ENCODE measurements around the gene GDF10. TPM values are rescaled to one million over a fixed set of nuclear protein-coding genes. Genes with fewer than 3 reads are reported as not detected.

Gene GDF10
- total RNA-seq, 2 experiments from 2014 or later = 0.16 to 0.22 TPM

DNA sequence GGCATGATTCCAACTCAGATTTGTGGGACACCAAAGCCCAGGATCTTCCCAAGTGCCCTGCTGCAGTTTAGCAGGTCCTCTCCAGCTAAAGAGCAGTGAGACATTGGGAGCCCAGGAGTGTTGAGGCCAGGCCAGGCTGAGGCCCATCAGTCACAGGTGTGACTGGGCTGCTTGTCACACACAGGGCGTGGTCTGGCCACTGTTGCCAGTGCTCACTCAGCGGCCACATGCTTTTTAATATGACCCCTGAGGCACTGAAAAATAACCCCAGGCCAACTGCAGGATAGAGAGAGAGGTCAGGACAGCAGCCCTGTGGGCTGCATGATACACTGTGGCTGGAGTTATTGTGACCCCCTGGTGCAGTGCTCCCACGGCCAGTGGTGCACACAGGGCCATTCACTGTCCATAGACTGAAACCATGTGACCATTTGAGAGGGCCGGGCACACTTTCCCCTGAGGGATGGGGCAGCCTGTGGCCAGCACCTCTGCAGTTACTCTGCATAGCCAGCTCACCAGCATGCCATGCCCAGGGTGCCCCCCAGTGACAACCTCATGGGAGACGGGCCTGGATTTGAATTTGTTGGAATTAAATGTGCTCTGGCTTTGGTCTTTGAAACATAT is 26.4 kb downstream of the GDF10 start:
- Mint-ChIP-seq H3K27ac (no peak overlapping the region), H3K9me3 (no peaks in the 10 kb centered on the region), H3K4me1 (ENCODE audit: low read depth) (no peaks in the 10 kb centered on the region), H3K36me3 (ENCODE audit: low read depth) (no peaks in the 10 kb centered on the region), H3K27me3 (peaks cover 3% of the 10 kb centered on the region), H3K4me3 (no peak overlapping the region)
- no peak for DNase-seq
- H3K4me1 ChIP-seq (ENCODE audit: insufficient read depth, low read length) = no peaks in the 10 kb centered on the region
- no peak overlapping the region for H3K4me3 ChIP-seq (ENCODE audit: low read length)
- H3K36me3 ChIP-seq (ENCODE audit: insufficient read depth, low read length) = no peaks in the 10 kb centered on the region
- H3K27me3 ChIP-seq (ENCODE audit: control insufficient read depth in 1 of 2, insufficient read depth in 2 of 2, low read length in 2 of 2) = peaks cover 0 to 2% of the 10 kb centered on the region in 2 experiments
- ChIA-PET CTCF (no interaction called here), POLR2A (no interaction called here)
- intact Hi-C loops (cut with DNase I, micrococcal nuclease) = no loop called here
- TF ChIP-seq, protein P1, sequence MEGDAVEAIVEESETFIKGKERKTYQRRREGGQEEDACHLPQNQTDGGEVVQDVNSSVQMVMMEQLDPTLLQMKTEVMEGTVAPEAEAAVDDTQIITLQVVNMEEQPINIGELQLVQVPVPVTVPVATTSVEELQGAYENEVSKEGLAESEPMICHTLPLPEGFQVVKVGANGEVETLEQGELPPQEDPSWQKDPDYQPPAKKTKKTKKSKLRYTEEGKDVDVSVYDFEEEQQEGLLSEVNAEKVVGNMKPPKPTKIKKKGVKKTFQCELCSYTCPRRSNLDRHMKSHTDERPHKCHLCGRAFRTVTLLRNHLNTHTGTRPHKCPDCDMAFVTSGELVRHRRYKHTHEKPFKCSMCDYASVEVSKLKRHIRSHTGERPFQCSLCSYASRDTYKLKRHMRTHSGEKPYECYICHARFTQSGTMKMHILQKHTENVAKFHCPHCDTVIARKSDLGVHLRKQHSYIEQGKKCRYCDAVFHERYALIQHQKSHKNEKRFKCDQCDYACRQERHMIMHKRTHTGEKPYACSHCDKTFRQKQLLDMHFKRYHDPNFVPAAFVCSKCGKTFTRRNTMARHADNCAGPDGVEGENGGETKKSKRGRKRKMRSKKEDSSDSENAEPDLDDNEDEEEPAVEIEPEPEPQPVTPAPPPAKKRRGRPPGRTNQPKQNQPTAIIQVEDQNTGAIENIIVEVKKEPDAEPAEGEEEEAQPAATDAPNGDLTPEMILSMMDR (IDR thresholded peaks at IDR 0.05) = no peak
- no peak overlapping the region for H3K27ac ChIP-seq (ENCODE audit: low read depth in 1 of 2, low read length in 2 of 2)
- H3K9me3 ChIP-seq (ENCODE audit: control insufficient read depth in 1 of 2, insufficient read depth in 1 of 2, low read length in 2 of 2) = peaks cover 0 to 5% of the 10 kb centered on the region in 2 experiments
- no peak for ATAC-seq (ENCODE audit: poor library complexity)

DNA sequence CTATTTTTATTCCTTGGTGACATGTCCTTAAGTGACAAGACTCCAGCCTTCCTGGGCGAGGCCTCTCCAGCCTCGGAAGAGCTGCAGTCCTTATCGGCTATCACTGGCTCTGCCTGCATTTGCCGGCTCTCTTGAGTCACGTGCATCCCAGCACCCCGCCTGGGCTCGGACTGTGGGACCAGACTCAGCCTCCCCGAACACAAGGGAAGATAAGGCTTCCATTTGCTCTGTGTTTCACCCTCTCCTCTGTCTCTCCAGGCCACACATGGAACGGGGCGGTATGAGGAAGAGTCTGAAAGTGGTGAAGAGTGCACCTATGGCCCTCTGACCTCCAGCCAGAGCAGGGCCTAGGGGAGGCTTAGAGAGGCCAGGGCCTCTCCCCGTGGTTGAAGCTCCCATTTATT is 26.9 kb downstream of the GDF10 start:
- ChIA-PET CTCF (no interaction called here), POLR2A (no interaction called here)
- DNase-seq = no peak
- TF ChIP-seq, protein P1 (IDR thresholded peaks at IDR 0.05) = no peak
- Histone ChIP-seq H3K27ac (ENCODE audit: low read depth in 1 of 2, low read length in 2 of 2) (no peak overlapping the region), H3K27me3 (ENCODE audit: control insufficient read depth in 1 of 2, insufficient read depth in 2 of 2, low read length in 2 of 2) (peaks cover 0 to 2% of the 10 kb centered on the region in 2 experiments), H3K4me1 (ENCODE audit: insufficient read depth, low read length) (no peaks in the 10 kb centered on the region), H3K36me3 (ENCODE audit: insufficient read depth, low read length) (no peaks in the 10 kb centered on the region), H3K4me3 (ENCODE audit: low read length) (no peak overlapping the region), H3K9me3 (ENCODE audit: control insufficient read depth in 1 of 2, insufficient read depth in 1 of 2, low read length in 2 of 2) (peaks cover 0 to 5% of the 10 kb centered on the region in 2 experiments)
- Mint-ChIP-seq H3K36me3 (ENCODE audit: low read depth) (no peaks in the 10 kb centered on the region), H3K27me3 (peaks cover 3% of the 10 kb centered on the region), H3K4me1 (ENCODE audit: low read depth) (no peaks in the 10 kb centered on the region), H3K27ac (no peak overlapping the region), H3K9me3 (no peaks in the 10 kb centered on the region), H3K4me3 (no peak overlapping the region)
- intact Hi-C loops (cut with DNase I, micrococcal nuclease) = no loop called here
- no peak for ATAC-seq (ENCODE audit: poor library complexity)

DNA sequence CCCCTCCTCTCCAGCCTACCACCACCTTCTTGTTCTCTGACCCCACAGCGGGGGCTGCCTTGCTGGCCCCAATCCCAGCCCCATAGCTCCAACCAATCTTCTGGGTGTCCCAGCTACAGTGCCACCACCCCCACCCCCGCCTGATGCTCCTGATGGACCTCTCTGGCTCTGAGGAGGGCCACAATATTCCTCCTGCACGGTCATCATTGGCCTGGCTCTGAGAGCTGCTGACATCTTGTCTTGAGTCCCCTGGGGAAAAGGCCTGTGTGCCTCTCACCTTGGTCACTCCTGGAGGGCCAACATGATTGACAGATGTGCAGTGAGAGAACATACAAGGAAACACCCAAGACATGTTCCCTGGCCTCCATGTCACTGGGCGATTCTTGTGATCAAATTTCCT is 29.9 kb downstream of the GDF10 start:
- Histone ChIP-seq H3K4me3 (ENCODE audit: low read length) (no peak overlapping the region), H3K4me1 (ENCODE audit: insufficient read depth, low read length) (no peaks in the 10 kb centered on the region), H3K36me3 (ENCODE audit: insufficient read depth, low read length) (no peaks in the 10 kb centered on the region), H3K27me3 (ENCODE audit: control insufficient read depth in 1 of 2, insufficient read depth in 2 of 2, low read length in 2 of 2) (no peaks in the 10 kb centered on the region), H3K9me3 (ENCODE audit: control insufficient read depth in 1 of 2, insufficient read depth in 1 of 2, low read length in 2 of 2) (peaks cover 0 to 5% of the 10 kb centered on the region in 2 experiments), H3K27ac (ENCODE audit: low read depth in 1 of 2, low read length in 2 of 2) (no peak overlapping the region)
- intact Hi-C loops (cut with DNase I, micrococcal nuclease) = no loop called here
- Mint-ChIP-seq H3K36me3 (ENCODE audit: low read depth) (no peaks in the 10 kb centered on the region), H3K27ac (no peak overlapping the region), H3K27me3 (peaks cover under 1% of the 10 kb centered on the region), H3K4me1 (ENCODE audit: low read depth) (no peaks in the 10 kb centered on the region), H3K9me3 (no peaks in the 10 kb centered on the region), H3K4me3 (no peak overlapping the region)
- DNase-seq = no peak
- ChIA-PET POLR2A (no interaction called here), CTCF (no interaction called here)
- ATAC-seq (ENCODE audit: poor library complexity) = no peak
- TF ChIP-seq, protein P1 (IDR thresholded peaks at IDR 0.05) = no peak
